ENCODE results near the gene MAP3K4.

The MAP3K4 gene

DNA sequence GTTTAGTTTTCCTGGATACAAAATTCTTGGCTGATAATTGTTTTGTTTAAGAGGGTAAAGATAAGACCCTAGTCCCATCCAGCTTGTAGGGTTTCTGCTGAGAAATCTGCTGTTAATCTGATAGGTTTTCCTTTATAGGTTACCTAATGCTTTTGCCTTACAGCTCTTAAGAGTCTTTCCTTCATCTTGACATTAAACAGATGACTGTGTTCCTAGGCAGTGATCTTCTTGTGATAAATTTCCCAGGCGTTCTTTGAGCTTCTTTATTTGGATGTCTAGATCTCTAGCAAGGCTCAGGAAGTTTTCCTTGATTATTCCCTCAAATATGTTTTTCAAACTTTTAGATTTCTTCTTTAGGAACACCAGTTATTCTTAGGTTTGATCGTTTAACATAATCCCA is 134.0 kb downstream of the MAP3K4 start:
- DNase-seq (ENCODE audit: low read depth in 2 of 2) = no peak

DNA sequence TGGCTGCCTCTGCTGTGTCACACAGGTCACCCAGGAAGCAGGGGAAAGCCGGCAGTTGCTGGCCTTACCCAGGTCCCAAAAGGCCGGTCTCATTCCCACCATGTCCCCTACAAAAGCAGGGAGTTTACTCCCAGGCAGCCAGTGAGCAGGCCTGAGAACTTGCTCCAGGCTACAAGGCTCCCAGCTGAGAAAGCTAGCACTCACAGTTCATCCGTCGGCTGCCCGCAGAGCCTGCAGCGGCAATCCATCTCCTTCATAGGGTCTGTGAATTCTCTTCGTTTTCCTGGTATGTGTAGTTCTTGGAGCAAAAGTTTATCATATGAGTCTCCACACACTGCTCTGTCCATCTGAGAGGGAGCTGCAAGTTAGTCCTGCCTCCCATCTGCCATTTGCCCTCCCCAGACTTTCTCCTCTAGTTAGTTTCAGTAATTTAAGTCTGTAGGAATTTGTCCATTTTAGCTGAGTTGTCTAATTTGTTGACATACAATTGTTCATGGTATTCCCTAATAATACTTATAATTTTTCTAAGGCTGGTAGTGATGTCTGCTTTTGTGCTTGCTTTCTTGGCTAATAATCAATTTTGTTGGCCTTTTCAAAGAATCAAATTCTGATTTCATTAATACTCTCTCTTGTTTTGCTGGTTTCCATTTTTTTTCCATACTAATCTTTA is 135.6 kb downstream of the MAP3K4 start:
- no peak for DNase-seq (ENCODE audit: low read depth in 2 of 2)

DNA sequence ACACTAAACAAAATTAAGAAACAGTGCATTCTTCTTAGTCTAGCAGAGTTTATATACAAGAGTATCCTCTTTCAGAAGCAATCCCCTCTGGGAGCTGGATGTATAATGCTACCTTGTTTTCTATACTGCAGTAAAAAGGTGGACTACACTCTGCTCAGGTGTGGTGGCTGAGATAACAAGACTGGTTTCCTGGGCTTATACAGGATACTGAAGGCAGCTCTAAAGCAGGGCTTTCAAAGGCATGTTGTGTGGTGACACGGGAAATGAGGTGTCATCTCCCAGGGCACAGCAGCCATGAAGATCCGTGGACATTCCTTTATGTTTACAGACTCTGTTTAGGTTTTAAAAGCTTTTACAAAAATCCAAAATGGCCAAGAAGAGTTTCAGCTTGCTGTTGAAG is 136.7 kb downstream of the MAP3K4 start:
- DNase-seq (ENCODE audit: low read depth in 2 of 2) = no peak

DNA sequence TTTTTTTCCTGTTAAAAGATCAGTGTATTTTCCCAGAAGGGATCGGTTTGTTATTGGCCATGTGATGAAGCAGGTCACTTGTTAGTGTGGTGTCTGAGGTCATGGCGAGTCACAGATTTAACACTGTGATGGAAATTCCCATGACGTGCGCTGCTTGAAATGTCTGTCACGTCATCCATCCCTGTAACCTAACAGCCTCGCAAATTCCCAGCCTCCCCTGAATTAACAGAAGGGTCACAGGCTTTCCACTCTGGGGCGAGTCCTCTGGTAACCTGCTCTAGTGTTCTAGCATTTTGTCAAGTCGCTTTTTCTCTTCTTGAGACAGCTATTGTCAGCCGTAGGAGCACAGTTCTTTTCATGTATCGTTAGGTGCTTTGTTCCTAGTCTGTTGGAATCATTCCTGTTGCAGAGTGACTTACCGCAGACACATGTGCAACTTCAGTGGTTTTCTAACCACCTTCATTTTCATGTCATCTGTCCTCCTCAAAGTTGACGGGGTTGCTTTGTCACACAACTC is 137.2 kb downstream of the MAP3K4 start:
- DNase-seq (ENCODE audit: low read depth in 2 of 2) = no peak

DNA sequence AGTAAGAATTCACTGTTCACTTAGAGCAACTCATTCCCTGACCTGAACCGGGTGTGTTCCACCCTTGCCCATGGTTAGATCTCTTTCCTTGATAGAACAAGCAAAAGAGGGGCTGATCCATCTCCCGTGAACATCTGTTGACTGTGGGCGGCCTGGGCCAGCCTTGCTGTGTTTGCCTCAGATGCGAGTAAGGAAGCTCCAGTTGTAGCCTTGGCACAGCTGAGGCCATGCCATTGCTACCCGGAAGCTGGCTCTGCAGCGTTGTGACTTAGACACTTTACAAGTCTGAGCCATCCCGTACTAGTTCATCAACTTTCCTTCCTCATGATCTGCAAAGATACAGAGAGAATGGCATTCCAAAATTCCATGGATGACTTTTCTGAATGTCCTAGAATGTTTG is 139.0 kb downstream of the MAP3K4 start:
- DNase-seq (ENCODE audit: low read depth in 2 of 2) = no peak

DNA sequence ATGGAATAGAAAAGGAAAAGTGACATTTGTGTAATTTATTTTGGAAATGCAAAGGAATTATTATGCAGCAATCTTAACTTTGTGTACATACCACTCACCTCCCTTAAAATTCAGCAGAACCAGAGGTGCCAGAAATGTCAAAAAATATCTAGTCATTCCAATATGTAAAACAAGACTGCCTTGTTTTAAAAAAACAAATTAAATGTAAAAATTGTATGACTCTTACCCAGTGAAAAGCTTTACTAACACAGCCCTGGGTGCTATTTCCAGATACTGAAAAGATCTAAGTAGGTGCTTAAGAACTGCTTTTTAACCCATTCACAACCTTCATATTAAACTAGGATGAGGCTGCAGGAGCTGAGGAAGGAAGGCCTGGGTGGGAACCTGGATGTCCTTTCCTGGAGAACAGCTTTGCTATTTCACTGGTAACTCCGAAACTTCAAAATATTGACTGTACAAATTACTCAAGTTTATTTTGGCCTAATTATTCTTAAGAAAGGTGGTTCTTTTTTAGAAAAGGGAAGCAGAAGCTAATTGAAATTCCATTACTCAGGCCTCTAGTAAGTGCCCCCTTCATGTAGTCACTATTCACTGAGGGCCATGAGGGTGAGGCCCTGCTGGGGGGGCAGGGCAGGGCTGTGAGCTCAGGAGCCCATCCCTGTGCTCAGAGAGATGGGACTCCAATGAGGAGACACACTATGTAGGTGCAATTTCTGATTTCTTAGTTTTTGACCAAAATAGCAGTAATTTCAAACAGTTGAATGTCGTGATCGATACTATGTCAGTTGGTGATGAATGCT is 139.6 kb downstream of the MAP3K4 start:
- no peak for DNase-seq (ENCODE audit: low read depth in 2 of 2)

DNA sequence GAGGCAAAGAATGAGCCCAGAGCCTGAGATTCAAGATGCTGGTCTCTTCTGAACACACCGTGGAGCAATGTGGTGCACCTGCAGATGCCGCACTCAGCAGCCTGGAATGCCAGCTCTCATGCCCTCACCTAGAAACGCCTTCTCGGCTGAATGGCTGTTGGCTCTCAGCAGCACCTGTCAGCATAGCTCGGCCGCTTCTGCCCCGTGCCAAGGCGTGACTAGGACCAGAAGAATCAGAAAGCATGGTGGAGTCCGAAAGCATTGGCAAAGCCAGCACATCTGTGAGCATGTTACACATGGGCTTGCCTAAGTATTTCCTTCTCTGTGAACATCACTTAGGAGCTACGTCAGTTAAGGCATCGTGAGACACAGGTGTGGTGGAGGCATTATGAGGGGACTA is 140.8 kb downstream of the MAP3K4 start:
- DNase-seq (ENCODE audit: low read depth in 2 of 2) = no peak

DNA sequence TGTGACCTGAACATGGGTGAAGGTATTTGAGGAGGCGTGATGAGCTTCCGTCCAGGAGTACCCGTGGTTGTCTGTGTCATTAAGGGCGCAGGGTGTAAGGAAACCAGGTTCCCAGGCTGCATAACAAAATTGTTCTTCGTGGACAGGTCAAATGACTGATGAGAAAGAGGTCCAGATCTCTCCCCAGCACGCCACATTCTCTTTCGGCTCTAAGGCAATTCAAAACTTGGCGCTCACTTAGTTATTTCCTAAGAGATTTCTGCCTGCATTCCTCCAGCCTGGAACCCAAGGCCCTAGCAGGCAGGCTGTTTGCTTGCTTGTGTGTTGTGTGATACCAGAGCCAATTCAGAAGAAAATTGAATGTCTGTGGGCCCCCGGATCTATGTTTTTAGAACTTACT is 142.4 kb downstream of the MAP3K4 start:
- no peak for DNase-seq (ENCODE audit: low read depth in 2 of 2)

DNA sequence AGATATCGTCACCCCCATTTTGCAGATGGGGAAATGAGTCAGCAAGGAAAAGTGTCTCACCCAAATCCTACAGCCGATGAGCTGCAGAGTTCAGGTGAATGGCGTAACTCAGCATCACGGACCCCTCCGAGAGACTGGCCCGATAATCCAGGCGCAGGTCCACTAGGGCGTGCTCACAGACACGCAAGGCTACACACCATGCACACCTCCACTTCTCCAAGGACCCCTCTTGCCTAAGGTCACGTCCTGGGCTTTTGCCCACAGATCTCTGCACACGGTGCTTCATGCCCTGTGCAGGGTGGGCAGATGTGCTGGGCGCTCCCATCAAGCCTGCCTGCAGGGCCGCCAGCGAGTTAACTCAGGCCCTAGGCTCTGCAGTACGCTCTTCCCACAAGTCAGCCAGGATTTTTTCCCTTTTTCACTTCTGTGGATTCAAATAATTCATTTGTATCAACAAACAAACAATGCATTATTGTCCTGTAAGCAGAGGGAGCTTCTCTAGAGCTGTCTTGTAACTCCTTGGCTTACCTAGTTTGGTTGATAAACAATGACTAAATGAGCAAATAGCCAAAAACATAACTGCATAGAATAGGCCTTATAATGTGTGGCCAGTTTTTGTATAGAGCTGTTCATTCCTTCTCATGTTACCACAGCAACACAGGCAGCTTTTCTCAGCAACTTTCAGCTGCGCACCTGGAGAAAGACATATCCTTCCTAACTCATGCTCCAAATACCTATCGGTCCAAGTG is 143.2 kb downstream of the MAP3K4 start:
- DNase-seq (ENCODE audit: low read depth in 2 of 2) = no peak

DNA sequence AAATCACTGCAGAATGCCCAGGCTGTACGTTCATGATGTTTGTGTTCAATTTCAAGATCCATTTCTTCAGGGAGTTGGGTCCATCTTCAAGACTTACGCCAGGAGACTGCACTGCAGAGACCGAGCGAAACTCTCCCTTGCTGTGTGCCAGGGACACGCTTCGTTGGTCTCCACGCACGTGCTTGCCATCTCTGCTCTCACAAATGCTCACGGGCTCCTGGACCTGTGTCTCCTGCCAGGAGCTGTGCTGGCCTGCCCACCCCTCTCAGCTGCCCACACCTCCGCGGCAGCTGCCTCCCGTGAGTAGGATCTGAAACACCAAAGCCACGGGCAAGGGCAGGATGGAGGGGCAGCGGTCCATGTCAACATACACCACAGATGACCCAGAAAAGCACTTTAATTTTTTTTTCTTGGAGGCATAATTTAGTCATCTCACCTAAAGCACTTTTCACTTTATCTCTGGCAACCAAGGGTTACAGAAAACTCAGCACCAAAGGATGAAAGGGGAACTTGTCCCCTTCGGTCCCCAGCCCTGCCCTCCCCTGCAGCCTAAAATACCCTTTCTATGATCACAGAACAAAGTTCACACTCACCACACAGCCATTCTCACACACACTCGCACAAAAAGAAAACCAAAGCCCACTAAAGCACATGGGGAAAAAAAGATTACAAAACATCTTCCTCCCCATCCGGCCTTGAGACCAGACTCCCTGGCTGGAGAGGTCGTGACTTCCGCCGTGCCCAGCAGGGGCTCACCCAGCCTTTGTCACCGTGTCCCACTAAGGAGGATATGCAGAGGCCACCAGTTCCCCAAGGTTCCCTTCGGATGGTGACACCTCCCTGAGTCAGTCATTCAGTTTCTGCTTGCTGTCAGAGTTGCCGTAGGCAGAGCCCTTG is 144.4 kb downstream of the MAP3K4 start:
- DNase-seq (ENCODE audit: low read depth in 2 of 2) = no peak

DNA sequence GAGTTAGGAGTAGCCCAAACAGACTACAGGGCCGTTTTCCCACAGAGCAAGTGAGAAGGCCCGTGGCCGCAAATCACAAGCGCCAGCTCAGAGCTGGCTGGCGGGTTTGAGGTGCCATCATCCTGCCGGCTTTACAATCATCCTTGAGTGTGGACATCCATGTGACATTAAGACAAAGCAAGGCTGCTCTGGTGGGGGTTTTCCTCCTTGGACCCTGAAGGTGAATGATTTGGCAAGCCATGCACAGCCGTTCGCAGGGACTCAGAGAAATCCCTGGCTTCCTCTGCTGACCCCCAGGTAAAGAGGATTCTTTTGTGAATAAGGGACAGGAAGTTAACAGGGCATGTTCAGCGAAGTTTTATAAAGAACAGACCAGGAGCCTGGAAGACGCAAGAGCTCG is 145.1 kb downstream of the MAP3K4 start:
- no peak for DNase-seq (ENCODE audit: low read depth in 2 of 2)

DNA sequence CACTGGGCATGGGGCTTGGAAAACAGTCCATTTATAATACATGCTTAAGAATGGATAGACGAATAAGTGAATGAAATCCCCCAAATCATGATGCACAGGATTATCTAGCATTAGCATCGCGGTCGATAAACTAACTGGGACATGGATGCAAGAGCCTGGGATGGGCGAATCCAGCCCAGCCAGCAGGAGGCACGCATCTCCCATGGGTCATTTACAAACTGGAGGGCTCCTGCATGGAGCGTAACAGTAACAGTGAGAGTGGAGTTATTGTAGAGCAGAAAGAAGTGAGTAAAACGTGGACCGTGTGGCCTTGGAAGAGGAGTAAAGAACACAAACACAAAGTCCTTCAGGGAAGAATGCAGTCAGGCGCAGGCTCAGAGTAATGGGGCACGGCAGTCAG is 145.8 kb downstream of the MAP3K4 start:
- no peak for DNase-seq (ENCODE audit: low read depth in 2 of 2)

DNA sequence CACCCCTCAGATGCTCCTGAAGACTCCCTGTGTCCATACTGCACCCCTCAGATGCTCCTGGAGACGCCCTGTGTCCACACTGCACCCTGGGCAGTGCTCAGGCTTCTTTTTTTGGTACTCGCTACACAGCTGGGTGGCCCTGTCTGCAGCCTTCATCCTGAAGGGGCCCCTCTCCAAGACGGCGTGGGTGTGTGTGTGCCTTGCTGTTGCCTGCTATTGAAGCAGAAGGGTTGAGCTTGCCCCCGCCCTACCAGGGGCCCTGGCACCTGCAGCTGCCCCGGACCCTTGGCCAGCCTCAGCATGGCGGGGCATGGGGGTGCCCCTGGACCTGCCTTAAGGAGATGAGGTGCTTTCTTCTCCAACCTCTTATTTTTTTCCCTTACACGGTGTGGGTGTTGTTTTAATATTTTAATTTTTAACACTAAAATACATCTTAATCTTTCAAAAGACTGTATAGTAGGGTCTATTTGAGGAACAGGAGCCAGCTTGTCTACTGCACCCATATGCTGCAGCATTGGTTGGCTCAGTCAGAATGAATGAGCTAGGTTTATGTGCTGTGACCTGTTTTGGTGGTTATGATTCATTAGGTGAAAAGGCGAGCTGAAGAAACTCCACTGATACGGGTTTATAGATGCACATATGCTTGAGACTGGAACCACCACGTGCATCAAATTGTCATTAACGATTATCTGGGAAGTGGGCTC is 146.4 kb downstream of the MAP3K4 start:
- DNase-seq (ENCODE audit: low read depth in 2 of 2) = no peak

DNA sequence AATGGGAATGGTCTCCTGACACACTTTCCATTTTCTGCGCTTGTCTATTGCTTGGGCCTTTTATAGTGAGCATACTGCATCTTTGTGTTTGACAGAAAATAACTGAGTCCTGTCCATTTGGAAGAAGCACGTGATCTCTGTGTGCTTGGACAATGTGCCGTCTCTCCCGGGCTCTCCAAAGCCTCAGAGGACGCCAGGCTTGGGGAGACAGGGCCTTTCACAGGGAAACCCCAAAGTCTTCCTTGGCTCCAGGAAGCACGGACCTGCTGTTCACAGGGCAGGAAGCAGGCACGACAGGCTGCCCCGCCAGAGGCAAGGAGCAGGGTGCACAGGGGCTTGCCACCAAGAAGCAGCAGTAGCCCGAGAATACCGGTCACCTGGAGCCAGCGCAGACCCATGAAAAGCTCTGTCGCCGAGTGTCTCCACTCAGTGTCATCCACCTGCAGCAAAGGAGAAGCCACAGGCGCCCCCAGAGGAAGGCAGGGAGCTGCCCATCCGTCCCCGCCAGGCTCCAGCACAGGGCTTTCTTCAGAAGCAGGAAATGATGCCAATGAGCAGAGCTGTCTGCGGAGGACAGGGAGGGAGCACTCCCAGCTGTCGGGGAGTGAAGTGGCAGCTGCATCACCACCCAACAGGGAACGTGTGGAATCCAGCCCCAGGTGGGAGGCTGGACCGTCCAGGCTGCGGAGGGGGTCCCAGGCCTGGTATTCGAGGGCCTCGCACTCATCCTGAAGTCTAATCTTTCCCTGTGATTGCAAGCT is 147.2 kb downstream of the MAP3K4 start:
- DNase-seq (ENCODE audit: low read depth in 2 of 2) = no peak

DNA sequence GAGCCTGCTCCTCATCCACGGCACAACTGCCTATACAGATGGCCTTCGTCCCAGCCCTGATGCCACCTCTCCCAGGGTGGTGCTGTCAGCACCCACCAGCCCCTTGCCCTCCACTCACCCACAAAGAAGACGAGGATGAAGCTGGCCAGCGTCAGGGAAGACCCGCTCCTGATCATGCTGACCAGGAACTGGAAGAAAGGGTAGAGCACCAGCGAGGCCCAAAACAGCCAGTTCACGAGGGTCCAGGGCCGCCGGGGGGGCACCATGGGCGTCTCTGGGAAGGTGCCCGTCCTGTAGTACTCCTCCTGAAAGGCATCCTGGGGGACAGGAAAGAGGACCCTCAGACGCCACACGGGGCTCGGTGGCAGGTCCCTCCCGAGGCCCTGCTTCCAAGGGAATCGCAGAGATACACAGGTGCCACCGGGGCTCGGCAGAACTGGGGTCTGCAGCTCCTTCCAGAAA is 147.8 kb downstream of the MAP3K4 start:
- DNase-seq (ENCODE audit: low read depth in 2 of 2) = no peak

DNA sequence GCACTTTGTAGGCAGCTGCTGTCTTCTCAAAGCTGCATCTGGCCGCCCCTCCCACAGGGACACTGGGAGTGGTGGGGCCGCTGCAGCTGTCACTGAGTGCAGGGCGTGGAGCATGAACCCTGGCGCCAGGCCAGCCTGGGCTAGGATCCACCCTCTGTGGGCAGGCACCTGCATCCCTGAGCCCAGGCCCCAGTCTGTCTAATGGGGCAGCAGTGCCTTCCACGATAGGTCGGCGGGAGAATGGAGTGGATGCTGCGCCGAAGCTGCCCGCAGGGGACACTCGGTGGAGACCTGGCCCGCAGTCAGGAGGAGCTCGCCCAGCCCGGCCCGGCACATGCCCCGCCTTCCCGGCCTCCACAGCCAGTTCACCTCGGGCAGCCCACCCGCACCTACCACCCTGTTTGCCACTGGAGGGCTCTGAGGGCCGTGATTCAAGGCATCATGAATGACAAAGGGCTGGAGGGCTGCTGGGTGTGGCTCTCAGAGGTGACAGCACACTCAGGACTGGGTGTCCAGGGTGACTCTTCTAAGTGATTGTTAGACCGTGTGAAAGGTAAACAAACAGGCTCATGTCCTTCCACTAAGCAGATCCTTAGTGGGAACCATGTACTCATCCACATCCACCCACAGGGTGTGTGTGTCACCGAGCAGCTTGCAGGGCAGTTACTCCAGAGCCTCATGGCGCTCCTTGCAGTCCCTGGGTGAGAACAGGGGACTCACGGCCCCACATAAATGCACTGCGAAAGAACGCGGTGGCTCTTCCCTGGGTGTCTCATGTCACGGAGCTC is 148.4 kb downstream of the MAP3K4 start:
- no peak for DNase-seq (ENCODE audit: low read depth in 2 of 2)

DNA sequence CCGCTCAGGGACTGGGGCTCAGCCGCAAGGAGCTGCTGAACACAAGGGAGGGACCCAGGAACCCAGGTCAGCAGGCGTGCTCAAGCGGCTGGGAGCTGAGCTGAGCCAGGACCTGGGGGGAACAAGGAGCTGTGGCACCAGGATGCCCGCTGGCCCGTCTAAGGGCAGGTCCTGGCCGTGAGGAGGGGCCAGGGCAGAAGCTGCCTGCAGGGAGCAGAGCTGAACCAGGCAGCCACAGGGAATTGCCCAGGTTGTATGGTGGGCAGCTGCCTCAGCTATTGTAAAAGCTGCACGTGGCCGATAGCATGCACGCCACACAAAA is 148.9 kb downstream of the MAP3K4 start:
- no peak for DNase-seq (ENCODE audit: low read depth in 2 of 2)

DNA sequence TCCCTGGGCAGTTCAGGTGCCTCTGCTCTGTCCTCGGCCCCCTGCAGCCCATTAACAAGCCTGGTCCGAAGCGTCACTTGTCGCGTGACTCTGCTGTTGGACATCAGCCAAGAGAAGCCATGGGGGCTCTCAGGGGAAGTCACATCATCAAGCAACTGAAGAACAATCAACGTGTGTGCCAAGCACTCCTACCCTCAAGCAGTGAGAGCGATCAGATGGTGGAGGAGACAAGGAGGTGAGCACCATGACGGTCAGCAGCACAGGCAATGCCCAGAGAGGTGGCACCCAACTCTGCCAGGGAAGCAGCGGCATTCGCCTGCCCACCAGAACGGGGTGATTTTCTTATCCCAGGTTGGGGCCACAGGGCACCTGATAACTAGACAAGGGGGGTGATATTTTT is 149.6 kb downstream of the MAP3K4 start:
- no peak for DNase-seq (ENCODE audit: low read depth in 2 of 2)

DNA sequence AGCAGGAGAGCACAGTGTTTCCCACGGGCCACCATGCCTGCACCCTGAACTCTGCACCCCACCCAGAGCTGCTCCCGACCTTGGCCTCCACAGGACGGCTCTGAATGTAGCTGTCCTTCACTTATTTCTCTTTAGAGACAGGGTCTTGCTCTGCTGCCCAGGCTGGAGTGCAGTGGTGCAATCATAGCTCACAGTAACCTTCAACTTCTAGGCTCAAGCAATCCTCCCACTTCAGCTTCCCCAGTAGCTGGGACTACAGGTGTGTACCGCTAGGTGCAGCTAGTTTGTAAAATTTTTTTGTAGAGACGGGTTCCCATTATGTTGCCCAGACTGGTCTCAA is 151.4 kb downstream of the MAP3K4 start:
- no peak for DNase-seq (ENCODE audit: low read depth in 2 of 2)

Data from stimulated activated CD8-positive, alpha-beta memory T cell treated with anti-CD3 and anti-CD28 coated beads, Interleukin-7, amount 100 ng/mL, for 4 hours (primary cell).